GM19452 (cell line): ENCODE data around the gene NAV2.

Experiments used
- ATAC-seq: cut with Tn5 transposase; IDR thresholded peaks from one replicate; pipeline ENCODE4 v1.9.1; 2021; ENCODE audit not compliant: unreplicated experiment

Gene NAV2

DNA sequence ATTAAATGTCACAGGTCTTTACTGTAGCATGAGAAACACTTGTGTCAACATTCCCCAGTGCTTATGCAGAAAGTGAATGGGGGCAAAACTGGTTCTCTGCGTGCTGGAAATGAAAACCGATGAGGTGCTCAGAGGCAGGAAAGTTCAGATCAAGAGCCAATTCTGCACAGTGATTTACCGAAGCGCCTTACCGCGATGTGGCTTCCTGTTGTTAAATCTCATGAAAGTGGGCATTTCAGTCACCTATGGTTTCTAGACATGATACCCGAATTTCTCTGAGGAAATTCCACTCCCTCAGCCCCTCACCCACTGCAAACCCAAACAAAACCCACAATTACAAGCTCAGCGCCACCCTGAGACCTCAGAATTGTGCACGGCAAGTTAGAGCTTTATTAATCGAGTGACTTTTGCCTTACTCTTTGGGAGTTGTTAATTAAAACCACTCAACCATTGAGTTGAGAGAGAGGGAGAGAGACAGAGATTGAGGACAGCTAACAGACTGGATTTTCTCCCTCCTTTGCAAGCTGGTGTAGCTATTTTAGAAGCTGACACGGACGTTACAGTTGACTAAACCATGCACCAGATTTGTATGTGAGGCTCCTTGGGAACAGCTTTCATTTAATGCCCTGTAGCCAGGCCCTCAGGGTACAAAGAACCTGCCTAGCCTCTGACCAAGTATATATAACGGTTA is 251.2 kb downstream of the NAV2 start:
- ATAC-seq = no peak

DNA sequence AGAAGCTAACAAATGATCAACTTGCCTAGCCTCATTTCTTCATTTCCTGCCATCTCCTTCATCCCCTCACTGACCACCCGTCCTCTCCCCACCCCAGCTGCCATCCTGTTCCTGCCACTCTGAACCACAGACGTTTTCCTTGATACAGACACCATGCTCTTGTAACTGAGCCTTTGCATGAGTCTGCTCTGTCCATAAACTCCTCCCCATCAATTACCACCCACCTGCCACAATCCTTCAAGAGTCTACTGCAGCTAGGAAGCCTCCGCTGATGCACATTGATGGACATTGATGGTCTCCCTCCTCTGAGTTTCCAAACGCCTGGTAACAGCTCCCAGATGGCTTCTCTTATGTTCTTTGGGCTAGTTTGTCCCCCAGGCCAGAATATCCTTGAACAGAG is 253.8 kb downstream of the NAV2 start:
- ATAC-seq = no peak

DNA sequence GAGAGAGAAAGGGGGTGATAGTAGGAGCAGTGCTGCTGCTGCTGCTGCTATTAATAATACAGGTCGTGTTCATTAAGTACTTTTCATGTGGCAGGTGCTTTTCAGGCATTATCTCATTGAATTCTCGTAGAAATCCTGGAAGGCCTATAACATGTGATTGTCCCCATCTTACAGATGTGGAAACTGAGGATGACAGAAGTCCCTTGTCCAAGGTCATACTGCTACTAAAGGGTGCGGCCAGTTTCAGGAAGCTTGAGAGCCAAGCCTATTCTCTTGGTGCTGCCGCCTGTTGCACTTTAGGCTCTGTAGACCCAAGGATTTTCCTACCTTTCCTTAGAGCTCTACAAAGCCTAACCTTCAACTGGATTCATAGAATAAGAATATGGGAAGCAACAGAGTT is 254.3 kb downstream of the NAV2 start:
- no peak for ATAC-seq

DNA sequence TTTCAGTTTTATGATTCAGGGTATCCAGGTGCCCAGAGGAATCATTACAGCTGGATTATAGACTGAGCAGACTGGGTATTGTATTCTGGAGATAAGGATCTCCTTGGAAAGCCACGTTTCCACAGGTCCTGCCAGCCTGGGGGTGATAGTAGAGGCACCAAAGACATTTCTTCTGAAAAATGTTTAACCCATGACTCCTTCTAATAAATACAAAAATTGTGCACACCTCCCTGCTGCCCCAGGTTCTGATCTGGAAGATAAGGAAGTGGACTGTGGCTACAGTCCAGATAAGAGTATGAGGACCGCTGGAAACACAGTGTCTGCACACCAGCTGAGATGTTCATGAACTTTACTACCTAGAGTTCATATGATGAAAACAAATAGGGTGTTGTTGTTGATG is 255.2 kb downstream of the NAV2 start:
- ATAC-seq = no peak

DNA sequence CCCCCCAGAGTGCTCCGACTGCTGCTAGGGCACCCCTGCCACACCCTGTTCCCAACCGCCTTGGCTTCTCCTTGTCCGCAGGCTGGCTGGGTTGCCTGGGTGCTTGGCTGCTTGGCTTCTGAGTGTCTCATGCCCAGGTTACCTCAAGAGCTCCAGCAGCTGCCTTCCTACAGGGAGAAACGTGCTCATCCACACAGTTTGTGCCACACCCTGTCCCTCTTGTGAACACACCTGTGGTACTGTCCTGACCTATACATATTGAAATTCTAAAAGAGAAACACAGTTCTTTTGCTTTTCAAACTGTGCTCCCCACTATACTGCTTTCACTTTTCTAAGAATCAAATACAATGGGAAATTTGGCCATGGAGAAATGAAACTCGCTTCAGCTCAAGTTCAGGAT is 256.2 kb downstream of the NAV2 start:
- no peak for ATAC-seq

DNA sequence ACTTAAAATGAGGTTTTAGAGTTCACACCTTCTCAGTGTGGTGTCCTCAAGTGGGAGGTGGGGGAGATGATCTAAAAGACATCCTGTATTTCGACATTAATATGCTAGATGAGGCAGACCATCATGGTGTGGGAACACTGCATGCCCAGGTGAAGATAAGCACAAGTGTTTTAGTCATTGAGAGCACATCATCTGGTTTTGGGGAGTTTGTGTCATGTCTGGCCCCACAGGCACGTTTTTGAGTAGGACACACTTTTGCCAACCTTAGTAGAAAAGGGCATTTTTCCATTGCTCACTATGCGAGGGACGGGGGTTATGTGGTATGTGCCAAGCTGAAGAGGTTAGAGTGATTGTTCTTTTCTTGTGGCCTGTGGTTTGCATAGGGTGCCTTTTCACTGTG is 258.3 kb downstream of the NAV2 start:
- ATAC-seq = no peak

DNA sequence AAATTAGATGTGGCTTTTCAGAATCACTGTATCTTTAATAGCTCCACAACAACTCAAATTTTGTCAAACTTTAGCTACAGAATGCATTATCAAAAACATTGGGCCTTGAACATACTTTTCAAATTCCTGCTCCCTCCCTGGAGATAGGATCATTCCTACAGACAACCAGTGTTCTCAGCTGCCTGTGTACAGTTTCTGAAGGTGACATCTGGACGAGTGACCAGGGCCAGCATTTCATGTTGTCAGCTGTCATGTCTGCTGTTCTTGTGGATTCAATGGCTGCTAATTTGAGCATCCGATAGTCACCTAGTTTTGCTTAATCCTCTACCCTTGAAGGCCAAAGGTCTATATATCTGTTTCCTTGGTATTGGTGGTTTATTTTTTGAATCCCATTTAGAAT is 259.5 kb downstream of the NAV2 start:
- ATAC-seq = no peak

DNA sequence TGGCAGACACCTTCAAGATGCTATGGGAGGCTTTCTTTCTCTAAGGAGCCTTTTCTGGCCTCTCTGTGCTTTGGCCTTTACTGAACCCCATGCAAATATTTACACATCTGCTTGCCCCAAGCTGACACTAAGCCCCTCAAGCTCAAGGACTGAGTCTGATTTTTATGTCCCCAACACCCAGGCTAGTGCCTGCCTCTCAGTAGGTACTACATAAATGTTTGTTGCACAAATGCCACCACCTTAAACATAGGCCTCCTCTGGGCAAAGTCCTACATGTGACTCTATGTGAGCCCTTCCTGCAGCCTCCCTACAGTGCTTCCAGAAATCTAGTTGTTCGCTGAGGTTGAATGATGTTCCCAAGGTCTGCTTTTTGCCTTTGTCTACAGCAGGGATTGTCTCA is 260.0 kb downstream of the NAV2 start:
- no peak for ATAC-seq

DNA sequence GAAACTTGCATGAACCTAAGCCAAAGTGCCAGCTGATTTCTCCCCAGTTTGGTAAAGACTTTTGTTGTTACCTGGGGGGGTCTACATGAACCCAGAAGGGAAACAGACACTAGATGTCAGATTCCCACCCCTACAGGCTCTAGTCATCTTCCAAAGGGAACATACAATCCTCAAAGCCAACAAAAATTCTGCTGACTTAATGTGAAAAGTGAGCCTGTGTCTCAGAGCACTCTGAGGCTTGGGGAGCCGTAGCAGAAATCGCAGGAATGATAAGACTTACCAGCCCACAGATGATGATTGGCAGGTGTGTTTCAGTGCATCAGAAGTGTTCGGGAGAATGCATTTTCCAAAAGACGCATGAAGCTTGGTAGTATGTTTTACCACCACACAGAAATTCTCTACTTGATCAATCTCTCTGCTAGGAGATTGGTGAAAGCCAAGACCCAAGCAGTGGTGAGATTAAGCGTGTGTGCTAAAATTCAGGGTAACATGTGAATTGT is 260.5 kb downstream of the NAV2 start:
- no peak for ATAC-seq

DNA sequence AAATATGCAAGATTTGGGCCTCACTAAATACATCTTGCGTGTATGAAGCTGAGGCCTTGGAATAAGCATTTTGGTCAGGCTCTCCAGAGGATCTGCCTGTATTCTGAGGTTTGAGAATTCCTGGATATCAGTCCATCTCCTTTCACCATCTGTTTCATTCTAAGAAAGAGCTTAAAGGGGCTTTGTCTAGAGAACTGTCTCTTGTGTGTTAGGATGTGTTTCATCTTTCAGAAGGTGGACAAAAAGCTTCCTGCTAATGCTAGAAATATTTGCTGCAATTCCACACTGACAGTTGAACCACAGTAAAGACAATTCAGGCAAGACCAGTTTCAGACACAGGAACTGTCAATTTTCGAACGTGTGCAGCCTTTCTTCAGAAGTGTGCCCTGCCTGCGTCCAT is 262.2 kb downstream of the NAV2 start:
- no peak for ATAC-seq

DNA sequence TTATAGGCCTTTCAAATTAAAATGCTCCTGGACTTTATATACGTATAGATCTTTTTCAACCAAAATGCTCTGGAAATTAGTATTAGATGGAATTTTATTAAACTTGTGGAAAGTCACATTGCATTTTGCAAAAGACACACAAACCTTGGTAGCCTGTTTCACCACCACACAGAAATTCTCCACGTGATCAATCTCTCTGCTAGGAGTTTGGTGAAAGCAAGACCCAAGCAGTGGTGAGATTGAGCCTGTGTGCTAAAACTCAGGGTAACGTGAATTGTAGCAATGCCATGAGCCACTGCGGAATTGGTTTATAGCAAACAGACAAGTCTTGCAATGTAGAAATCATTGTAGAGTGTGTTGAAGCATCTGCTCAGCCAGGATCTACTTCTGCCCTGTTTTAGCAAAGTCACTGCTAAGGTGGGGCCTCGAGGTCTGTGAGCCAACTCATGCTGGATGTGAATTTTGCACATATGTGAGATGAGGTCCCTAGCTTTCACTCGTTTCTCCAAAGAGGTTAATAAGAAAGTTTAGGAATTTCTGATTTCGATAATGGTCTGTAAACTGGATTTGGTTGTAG is 262.9 kb downstream of the NAV2 start:
- no peak for ATAC-seq

DNA sequence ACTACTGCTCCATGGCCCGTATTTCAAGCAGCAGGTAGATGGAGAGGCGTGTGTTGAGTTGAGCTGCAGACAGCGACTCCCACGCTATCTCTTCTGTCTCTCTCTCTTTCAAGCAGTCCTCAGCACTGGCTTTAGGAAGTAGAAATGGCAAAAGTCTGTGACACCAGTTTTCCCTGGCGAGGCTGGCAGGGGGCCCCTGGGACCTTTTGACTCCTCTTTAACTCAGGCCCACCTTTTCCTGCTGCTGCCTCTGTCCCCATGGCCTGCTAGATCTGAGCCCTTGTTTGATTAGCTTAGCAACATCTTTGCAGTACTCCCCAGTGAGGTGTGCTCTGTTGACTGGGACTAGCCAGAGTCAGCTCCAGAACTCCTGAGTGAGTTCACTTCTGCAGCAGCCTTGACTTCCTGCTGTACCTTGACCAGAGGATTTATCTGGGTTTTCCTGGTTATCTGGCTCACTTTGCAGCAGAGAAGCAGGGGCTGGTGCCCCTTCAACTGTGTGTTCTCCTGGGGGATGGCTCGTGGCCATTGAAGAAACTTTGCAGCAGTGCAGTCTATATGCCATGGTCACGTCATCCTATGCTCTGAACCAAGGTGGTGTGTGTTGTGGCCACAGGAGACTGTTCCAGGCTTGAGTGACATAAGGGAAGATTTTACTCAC is 263.8 kb downstream of the NAV2 start:
- no peak for ATAC-seq

DNA sequence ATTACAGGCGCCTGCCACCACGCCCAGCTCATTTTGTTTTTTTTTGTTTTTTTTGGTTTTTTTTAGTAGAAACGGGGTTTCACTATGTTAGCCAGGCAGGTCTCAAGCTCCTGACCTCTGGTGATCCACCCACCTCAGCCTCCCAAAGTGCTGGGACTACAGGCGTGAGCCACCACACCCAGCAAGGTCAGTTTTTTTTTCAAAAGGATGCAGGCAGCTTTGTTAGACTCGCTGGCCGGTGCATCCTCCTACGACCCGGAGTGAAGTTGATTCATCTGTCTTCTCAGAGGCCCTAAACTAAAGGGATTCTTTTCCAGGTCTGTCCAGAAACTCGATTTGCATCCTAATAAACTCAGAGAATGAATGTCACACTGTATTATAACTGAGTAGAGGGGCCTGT is 265.3 kb downstream of the NAV2 start:
- ATAC-seq = no peak

DNA sequence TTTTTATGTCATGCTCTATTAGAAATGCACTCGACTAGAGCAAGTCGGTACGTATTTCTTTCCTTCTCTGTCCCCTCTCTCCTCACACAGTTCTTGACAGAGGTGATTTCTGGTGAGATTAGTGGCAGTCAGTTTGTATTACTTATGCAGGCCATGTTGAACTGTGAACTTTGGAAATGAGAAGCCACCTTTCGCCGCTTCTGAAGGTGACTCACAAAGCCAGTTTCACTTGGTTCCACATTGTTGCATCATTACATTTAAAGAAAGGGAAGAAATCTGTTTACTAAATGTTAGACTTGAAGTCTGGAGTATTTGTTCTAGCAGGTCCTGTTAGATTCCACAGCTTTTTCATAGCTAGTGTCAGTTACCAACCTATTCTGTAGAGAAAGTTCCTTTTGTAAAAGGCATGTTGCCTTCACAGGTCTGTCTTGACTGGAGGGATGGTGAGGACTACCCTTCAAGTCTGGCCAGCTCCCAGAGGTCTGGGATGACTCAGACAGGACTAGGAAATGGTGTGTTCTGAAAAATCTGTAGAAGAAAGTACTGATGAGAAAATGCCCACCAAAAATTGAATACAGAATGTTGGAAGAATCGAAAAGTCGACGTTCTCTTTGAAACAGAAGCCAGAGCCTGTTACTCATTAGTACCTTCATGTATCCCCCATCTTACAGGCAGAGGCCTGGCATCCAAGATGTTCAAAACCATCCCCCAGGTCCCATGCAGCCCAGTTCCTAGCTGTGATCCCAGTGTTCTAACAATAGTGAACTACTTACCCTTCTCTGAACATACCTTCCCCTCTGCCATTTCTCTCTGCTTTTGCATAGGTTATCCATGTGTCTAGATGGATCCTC is 266.3 kb downstream of the NAV2 start:
- peak; percentile 69 for ATAC-seq

DNA sequence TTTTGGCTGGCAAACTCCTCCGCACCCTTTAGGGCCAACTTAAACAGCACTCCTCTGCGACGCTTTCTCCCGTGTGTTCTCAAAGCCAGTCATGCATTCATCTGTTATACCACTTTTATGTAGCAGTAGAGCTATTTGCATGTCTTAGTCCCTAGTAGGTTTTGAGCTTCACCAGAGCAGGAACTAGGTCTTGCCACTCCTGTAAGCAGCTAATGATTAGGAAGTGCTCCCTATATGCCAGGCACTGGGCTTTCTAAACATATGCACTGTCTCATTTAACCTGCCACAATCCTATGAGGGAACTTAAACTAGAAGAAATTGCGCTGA is 266.8 kb downstream of the NAV2 start:
- ATAC-seq = peak; percentile 77

DNA sequence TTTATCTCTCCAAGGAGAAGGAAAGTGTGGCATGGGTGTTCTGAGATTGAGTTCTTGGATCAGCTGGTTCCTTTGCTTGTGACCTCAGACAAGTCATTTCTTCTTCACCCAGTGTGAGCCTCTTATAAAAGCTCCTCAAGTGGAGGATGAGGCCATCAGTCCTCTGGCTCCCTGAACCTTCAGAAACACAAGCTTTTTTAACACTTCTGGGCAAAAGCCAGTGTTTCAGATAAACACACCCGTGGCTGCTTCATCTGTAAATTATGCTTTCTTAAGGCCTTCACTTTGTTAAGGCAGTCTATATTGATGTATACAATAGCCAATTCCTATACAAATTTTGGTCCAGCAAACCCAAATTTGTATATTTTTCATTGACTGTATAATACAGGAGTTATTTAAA is 267.8 kb downstream of the NAV2 start:
- ATAC-seq = no peak

DNA sequence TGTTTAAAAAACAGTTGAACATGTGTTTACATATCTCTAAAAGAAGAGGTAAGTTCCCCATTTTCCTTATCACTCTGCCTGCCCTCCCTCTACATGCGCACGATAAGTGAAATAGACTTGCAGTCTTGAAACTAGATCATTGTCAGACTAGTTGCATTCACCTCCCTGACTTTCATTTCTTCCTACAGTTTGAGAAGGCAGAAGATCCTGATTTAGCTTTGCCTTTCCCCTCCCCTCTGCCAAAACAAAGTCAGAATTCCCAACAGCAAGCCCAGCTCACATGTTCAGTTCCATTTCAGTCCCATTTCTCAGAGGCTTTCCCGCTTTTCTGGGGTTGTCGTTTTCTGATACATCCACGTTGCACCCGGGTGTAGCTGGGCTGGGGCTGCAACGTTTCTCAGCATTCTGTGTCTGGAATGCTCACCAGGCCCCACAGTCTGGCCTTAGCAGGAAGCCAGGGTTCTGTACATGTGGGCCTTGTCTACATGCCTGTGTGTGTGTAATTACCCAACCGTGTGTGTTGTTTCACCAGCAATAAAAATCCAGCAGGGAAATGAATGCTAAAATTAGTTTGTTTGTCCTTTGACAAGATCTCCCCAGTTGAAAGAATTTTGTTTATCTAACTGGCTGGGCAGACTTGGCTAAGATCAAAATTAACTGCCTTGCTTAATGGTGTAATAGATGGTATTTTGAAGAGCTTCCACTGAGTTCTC is 268.5 kb downstream of the NAV2 start:
- ATAC-seq = no peak

DNA sequence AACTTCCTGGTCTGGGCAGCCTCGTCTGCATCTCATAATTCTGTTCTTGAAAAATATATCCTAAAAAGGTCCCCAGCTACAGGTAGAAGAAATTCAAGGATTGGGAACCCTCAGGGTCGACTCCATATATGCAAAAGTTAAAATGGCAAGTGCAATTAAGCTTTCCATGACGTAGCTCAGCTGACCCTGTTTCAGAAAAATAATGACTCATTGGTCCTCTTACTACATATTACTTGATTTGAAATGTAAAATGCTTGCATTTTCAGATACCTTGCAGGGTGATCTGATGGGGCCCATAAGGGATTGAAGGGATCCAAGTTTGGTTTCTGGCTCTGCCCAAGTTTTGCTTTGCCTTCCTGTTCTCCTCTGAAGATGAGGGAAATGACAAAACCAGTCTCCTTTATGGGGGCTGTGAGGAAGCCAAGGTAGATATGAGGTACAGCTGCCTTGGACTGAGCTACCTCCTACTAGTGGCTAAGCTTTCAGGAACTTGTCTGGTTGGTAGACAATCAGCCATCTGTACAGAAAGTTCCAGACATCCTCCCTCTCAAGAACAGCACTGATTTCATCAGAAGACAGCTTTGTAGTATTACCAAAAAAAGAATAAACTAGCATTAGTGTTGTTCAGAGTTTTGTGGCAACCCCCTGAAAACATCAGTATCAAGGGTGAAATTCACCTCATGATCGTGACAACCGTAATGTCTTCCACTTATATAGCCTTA is 270.3 kb downstream of the NAV2 start:
- no peak for ATAC-seq

DNA sequence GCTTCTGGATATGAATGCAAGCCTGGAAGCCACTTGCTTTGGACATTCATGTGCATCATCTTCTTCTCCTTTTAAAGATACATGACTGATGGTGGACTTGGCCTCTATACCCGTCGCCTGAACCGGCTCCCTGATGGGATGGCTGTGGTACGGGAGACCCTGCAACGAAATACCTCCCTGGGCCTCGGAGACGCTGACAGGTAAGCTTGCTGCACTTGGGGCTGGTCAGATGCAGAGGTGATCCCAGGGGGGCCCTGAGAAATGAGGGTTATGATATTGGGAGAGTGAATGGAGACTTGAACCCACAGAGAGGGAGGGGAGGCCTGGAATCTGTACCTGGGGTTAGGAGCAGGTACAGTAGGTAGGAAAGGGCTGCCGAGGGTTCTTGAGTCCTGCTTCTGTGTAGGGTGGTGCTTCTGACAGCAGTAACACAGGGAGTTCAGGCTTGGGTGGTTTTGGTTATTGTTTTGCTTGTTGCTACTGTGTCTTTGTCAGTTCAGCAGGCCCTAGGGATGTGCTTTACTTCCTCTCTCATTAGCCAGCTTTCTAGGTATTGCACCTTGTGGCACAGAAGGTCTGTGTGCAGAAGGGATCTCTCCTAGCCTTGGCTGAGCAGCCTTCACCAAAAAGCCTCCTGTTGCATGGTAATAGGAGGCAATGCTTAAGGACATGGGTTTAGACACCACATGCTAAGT is 271.6 kb downstream of the NAV2 start:
- ATAC-seq = no peak

DNA sequence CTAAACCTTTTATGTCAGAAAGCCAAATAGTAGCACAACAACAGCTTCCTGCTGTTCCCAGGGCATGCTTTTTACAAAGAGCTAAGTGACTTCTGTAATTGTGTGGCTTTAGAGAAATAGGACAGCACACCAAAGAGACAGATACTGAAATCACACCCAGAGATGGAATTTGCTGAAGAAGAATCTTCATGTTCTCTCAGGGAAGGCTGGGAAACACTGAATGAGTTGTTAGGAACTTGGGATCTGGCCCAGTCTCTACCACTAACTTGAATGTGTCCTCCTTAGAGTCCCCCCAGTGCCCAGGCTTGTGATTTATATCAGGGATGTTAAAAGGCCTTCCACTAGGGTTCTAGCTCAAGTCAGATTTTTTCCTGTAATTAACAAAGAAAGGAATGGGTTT is 272.5 kb downstream of the NAV2 start:
- no peak for ATAC-seq
